HL-60/S4 (cell line): ENCODE data around the gene TP53INP2.

ENCODE experiments used
- in situ Hi-C: fragments of 300-500 bp; cut with MboI; formaldehyde crosslinking; loops from 2 replicates; pipeline ENCODE4 v1.14.3; 2022; ENCODE audit warnings: low sequenced_read_pairs

The TP53INP2 gene

DNA sequence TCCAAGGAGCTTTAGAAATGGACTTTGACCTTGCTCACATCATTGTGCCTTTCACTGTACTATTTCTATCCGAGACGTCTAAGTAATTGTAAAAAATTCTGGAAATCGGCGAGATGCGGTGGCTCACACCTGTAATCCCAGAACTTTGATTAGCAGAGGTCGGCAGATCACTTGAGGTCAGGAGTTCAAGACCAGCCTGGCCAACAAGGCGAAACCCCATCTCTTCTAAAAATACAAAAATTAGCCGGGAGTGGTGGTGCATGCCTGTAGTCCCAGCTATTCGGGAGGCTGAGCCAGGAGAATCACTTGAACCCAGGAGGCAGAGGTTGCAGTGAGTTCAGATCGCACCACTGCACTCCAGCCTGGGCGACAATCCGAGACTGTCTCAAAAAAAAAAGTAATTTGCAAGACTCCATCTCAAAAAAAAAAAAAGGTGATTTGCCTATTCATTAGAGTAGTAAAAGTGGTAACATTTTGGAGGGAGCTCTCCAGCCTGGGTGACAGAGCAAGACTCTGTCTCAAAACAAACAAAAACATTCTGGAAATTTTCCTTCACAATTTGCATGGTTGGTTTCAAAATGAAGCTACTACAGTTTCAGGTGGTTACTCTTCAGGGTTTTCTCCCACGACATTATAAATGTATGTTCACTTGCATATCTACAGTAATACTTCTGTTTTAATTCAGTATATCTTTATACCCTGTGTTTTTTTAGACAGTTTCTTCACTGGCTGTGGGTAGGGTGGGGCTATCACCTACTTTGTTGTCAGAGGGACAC lies 15.3 kb downstream of the TP53INP2 start:
- in situ Hi-C loops: loop anchor here (10.0 to 25.0 kb wide), 2 partner anchors 185 to 407 kb away; partner anchors contain the start of gene AHCY

GRCh38 chr20:34720266-34720665 lies 16.1 kb downstream of the TP53INP2 start:
- in situ Hi-C loops: loop anchor here (25.0 kb wide), 1 partner anchor 408 kb away; the partner anchor contains the start of gene AHCY

DNA sequence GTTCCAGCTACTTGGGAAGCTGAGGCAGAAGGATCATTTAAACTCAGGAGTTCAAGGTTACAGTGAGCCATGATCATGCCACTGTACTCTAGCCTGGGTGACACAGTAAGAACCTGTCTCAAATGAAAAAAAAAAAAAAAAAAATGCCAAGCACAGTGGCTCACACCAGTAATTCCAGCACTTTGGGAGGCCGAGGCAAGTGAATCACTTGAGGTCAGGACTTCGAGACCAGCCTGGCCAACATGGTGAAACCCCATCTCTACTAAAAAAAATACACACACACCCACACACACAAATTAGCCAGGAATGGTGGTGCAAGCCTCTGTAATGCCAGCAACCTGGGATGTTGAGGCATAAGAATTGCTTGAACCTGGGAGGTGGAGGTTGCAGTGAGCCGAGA lies 18.4 kb downstream of the TP53INP2 start:
- in situ Hi-C loops: loop anchor here (25.0 kb wide), 1 partner anchor 410 kb away; the partner anchor contains the start of gene AHCY

DNA sequence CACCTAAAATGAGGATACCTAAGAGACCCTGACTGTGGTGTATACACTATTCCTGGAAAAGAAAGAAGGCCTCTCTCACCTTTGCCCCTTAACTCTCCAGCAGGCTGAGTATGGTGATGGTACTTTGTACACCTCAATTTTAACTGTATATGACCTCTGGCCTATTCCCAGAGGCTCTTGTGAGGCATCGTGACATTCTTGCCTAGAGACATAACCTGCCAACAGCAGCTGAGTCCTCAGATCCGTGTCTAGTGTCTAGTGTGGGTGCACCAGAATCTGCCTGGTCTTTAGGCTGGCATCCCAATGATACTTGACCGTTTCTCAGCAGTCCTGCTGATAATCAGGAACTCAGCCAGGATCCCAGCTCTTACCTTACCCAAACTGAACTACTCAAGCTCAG lies 20.0 kb downstream of the TP53INP2 start:
- in situ Hi-C loops: loop anchor here (25.0 kb wide), 1 partner anchor 412 kb away; the partner anchor contains the start of gene AHCY

GRCh38 chr20:34729416-34729815 lies 25.3 kb downstream of the TP53INP2 start:
- in situ Hi-C loops: no loop called here

DNA sequence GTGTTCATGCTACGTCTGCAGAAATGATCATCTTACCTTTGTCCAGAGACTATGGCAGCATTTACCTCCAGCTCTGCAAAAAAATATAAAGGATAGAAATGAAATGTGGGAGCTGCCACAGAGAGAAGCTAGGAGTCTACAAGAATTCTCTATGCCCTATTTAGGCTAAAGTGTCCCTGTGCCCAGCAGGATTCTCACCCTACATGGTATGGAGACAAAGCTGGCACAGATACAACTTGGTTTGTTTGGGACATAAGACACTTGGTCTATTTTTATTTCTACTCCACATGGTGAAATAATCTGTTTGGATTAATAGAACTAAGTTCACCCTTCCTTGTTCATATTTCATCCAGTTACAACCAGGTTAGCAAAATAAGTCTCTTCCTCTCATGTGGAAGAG lies 28.4 kb downstream of the TP53INP2 start:
- in situ Hi-C loops: no loop called here

GRCh38 chr20:34736106-34736735 lies 32.1 kb downstream of the TP53INP2 start:
- in situ Hi-C loops: no loop called here

DNA sequence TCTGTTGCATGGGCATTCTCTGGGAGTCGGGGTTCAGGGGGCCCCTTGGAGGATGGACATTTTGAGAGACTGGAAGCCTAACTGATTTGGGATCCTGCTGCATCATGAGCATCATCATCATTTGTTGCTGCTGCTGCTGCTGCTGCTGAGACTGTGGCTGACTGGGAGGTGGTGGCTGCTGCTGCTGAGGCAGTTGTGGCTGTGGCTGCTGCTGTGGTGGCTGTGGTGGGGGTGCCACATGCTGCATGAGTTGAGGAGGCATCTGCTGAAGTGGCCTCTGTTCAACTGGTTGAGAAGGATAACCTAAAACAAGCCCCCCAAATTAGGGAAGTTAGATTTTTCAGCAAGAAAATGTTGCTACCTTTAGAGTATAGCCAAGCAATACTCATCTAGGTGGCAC lies 38.9 kb downstream of the TP53INP2 start:
- in situ Hi-C loops: no loop called here

- in situ Hi-C loops: no loop called here
Measured at GRCh38 chr20:34744340-34744739, 40.2 kb downstream of the TP53INP2 start.

- in situ Hi-C loops: no loop called here
Measured at GRCh38 chr20:34744847-34745246, 40.7 kb downstream of the TP53INP2 start.

DNA sequence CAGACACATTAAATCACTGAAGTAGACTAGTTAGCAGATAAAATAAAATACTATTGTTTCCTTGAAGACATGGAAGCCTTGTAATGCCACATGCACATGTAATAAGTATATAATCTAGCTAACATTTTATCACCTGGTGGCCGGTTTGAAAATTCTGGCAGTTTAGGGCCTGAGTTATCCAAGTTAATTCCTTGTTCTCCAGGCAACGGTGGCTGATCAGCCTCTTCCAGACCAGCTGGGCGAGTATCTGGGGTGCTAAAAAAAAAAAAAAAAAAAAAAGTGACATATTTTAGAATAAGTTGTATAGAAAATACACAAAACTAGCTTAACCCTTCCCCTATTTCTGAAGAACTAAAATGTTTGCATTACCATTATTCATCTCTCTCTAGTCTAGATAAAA lies 42.5 kb downstream of the TP53INP2 start:
- in situ Hi-C loops: no loop called here

- in situ Hi-C loops: no loop called here
Measured at GRCh38 chr20:34747479-34747878, 43.3 kb downstream of the TP53INP2 start.

DNA sequence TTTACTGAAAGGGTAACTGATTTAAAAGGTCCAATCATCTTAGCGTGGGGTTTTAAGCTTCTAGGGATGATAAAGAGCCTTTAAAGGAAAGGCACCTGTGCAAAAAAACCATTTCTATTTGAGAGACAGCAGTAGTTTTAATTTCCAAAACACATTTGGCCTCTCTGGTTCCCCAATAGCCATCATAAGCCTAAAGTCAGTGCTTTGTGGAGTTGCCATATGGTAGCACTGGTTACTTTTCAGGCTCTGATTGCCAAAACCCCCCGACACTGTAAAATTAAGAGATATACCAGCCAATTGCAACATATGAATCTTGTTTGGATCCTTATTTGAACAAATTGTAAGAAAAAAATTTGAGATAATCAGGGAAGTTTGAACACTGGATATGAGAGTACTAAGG lies 44.6 kb downstream of the TP53INP2 start:
- in situ Hi-C loops: no loop called here

DNA sequence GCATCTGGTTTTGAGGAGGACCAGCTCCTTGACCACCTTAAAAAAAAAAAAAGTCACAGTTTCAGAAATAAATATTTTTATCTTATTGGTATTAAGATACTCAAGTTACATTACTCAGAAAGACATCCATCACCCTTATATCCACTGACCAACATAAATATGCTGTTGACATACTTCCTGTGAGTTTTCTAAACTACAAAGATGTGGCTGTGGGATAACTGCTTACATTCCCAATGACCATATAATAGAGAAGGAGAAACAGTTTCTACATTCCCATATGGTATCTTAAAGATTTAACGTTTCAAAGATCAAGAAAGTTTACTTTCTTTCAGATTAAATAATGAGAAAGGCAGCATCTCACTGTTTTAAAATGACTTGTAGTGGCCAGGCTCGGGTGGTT lies 46.3 kb downstream of the TP53INP2 start:
- in situ Hi-C loops: no loop called here

GRCh38 chr20:34751453-34751852 lies 47.3 kb downstream of the TP53INP2 start:
- in situ Hi-C loops: no loop called here

DNA sequence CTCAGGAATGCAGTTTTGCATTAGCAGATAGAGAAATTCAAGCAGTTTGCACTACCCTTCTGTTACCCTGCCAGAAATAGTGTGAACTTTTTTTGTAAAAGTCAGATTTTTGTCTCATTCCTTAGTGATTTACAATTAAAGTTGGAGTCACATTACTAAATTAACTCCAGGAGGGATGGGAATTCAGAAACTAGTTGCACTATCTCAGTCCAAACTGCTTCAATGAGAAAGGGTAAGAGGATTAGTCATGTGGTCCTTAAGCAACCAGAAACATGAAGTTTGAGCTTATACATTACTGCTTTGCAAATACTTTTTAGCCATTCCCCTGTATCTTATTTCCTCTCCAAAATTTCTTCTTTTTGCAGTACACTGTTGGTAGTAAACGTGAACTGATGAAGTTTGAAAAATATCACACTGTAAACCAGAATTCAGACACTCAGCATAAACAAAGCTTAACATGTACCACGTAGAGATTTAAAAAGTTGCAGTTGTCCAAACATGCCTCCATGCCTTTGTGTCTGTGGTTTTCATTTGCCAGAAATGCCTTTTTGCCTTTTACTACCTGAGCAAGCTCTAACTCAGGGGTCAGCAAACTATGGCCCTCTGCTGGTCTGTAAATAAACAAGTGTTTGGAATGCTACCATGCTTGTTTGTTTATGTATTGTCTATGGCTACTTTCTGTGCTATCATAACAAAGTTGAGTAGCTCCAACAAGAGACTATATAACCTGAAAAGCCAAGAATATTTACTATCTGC lies 49.7 kb downstream of the TP53INP2 start:
- in situ Hi-C loops: no loop called here

GRCh38 chr20:34754611-34755010 lies 50.5 kb downstream of the TP53INP2 start:
- in situ Hi-C loops: no loop called here

- in situ Hi-C loops: no loop called here
Measured at GRCh38 chr20:34755367-34755766, 51.2 kb downstream of the TP53INP2 start.

GRCh38 chr20:34762031-34762555 lies 57.9 kb downstream of the TP53INP2 start:
- in situ Hi-C loops: no loop called here
